Peyer's patch (tissue), 4 donors: ENCODE measurements around the gene NFIB.

Experiments used
- CTCF ChIP-seq, 6 experiments: fragments of 450-650 bp in 4 of 6; fragments of 200-600 bp in 2 of 6; sonication (generic) in 1 of 6; IDR thresholded peaks; one replicate each; pipeline ENCODE4 v1.5.1; 2017 to 2019; ENCODE audit warnings: antibody characterized with exemption in 6 of 6, mild to moderate bottlenecking in 3 of 6, moderate library complexity in 1 of 6
- POLR2A ChIP-seq, 2 donors: fragments of 450-650 bp; IDR thresholded peaks; one replicate each; pipeline ENCODE4 v1.5.1; 2017; ENCODE audit warnings: antibody characterized with exemption in 2 of 2, mild to moderate bottlenecking in 2 of 2, moderate library complexity in 2 of 2

GRCh38 chr9:14238079-14238478 lies 75.9 kb downstream of the NFIB start:
- TF ChIP-seq CTCF (IDR thresholded peaks at IDR 0.05): no peak
- TF ChIP-seq POLR2A (IDR thresholded peaks at IDR 0.05): peak in 1 of 2 donors; percentile 9
